ENCODE results near the gene MEX3B. TPM values are rescaled to one million over a fixed set of nuclear protein-coding genes. Genes with fewer than 3 reads are reported as not detected.

The MEX3B gene
- total RNA-seq, 1 experiment from 2014 or later: 0.37 TPM

DNA sequence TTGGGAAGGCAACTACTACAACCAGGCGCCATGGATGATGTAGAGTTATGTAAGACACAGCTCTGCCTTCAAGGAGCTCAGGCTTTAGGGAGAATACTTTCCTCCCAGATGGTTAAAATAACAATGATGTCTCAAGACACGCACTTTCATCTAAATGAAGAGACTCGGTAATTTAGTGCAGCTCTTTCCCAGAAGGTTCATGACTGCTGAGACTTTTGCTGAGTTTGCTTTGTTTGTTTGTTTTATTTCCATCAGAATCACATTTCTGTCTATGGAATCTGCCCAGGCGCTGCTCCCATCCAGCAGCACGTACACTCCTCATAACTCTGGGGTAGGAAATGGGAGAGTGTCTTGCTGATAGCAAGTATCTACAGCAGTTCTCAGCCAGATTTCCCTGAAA is 33.9 kb upstream of the MEX3B start:
- Histone ChIP-seq H2AFZ (ENCODE audit: low read length) (no peak overlapping the region), H3K4me1 (ENCODE audit: low read length) (no peaks in the 10 kb centered on the region), H3K27ac (ENCODE audit: low read length) (no peak overlapping the region), H3K27me3 (ENCODE audit: low read length) (no peaks in the 10 kb centered on the region), H3K36me3 (ENCODE audit: insufficient read depth, low read length) (no peaks in the 10 kb centered on the region), H4K20me1 (ENCODE audit: insufficient read depth, low read depth, low read length) (no peaks in the 10 kb centered on the region), H3K9me3 (ENCODE audit: low read length) (no peaks in the 10 kb centered on the region), H3K4me2 (ENCODE audit: low read depth, low read length, poor library complexity, severe bottlenecking) (no peak overlapping the region), H3K79me2 (ENCODE audit: low read length) (no peaks in the 10 kb centered on the region), H3K4me3 (ENCODE audit: low read length) (no peak overlapping the region), H3K9ac (ENCODE audit: low read length) (no peak overlapping the region), H3K9me2 (replicated peaks; ENCODE audit: insufficient read depth, low read length) (no peaks in the 10 kb centered on the region)
- DNase-seq: no peak

DNA sequence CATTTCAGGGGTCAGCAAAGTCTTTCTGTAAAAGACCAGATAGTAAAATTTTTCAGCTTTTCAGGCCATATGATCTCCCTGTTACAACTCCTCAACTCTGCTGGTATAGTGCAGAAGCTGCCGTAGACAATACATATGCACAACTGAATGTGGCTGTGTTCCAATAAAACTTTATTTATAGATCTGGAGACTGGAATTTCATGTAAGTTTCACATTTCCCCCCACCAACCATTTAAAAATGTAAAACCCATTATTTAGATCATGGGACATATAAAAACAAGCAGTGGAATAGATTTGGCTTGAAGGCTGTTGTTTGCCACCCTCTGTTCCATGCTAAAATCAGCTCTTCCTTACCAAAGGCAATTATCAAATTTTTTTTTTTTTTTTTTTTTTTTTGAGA is 28.8 kb upstream of the MEX3B start:
- Histone ChIP-seq H3K9me2 (replicated peaks; ENCODE audit: insufficient read depth, low read length) (no peaks in the 10 kb centered on the region), H3K27ac (ENCODE audit: low read length) (no peak overlapping the region), H3K79me2 (ENCODE audit: low read length) (no peaks in the 10 kb centered on the region)

DNA sequence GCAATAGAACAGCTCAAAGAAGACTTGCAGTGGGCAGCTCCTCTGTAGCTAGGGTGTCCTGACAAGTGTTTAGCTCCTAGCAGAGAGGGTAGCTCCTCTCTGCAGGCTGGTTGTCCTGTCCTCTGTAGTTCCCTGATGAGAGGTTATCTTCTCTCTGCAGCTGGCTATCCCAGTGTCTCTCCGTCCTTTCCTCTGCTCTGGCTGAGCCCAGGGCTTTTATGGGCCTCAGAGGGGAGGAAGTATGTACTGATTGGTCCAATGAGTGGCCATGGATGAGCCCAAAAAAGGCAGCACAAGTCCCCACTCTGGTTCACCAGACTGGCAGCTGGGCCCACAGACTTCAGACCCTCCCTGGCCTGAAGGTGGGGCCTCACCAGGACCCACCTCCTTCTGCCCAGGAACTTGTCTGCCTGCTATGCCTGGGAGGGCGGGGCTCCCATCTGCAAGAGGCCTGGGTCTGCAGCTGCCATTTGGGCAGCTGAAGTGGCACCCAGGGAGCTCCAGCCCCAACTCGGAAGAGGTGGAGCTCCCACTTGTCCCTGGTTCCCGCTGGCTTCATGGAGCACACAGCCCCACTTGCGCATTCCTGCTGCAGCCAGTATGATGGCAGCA is 27.2 kb upstream of the MEX3B start:
- Histone ChIP-seq H3K4me1 (ENCODE audit: low read length) (no peaks in the 10 kb centered on the region), H4K20me1 (ENCODE audit: insufficient read depth, low read depth, low read length) (no peaks in the 10 kb centered on the region), H3K4me3 (ENCODE audit: low read length) (no peak overlapping the region), H3K27ac (ENCODE audit: low read length) (no peak overlapping the region), H3K9ac (ENCODE audit: low read length) (no peak overlapping the region), H2AFZ (ENCODE audit: low read length) (no peak overlapping the region), H3K9me2 (replicated peaks; ENCODE audit: insufficient read depth, low read length) (no peaks in the 10 kb centered on the region), H3K36me3 (ENCODE audit: insufficient read depth, low read length) (no peaks in the 10 kb centered on the region), H3K9me3 (ENCODE audit: low read length) (no peaks in the 10 kb centered on the region), H3K4me2 (ENCODE audit: low read depth, low read length, poor library complexity, severe bottlenecking) (no peak overlapping the region), H3K27me3 (ENCODE audit: low read length) (no peaks in the 10 kb centered on the region), H3K79me2 (ENCODE audit: low read length) (no peaks in the 10 kb centered on the region)
- DNase-seq: no peak

More for the DNA sequence above, 28.8 kb upstream of the MEX3B start:
- H3K9ac ChIP-seq (ENCODE audit: low read length): no peak overlapping the region
- H3K27me3 ChIP-seq (ENCODE audit: low read length): no peaks in the 10 kb centered on the region
- H3K4me1 ChIP-seq (ENCODE audit: low read length): no peaks in the 10 kb centered on the region
- DNase-seq: no peak
- H3K4me3 ChIP-seq (ENCODE audit: low read length): no peak overlapping the region
- H3K36me3 ChIP-seq (ENCODE audit: insufficient read depth, low read length): no peaks in the 10 kb centered on the region
- H3K9me3 ChIP-seq (ENCODE audit: low read length): no peaks in the 10 kb centered on the region
- no peak overlapping the region for H3K4me2 ChIP-seq (ENCODE audit: low read depth, low read length, poor library complexity, severe bottlenecking)
- no peak overlapping the region for H2AFZ ChIP-seq (ENCODE audit: low read length)
- H4K20me1 ChIP-seq (ENCODE audit: insufficient read depth, low read depth, low read length): no peaks in the 10 kb centered on the region

DNA sequence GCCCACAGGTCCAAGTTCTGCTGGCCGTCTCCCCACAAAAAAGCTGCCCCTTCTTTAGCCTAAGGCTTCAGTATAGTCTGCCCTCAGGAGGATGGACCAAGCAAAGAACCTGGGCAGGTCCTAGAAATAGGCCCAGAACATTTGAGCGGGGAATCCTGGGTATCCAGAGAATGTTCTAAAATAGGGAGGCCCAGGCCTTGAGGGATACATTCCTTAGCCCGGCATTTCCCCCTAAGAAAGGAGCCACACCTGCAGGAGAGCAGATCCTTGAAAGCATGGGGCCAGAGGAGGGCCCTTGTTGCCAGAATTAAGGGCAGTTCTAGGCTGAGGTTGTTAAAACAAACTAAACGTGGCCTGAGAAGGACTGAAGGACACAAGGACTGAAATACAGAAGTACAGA is 20.6 kb upstream of the MEX3B start:
- Histone ChIP-seq H3K27ac (ENCODE audit: low read length) (no peak overlapping the region), H3K27me3 (ENCODE audit: low read length) (no peaks in the 10 kb centered on the region), H3K4me3 (ENCODE audit: low read length) (no peak overlapping the region), H3K9ac (ENCODE audit: low read length) (no peak overlapping the region), H3K79me2 (ENCODE audit: low read length) (no peaks in the 10 kb centered on the region), H3K4me2 (ENCODE audit: low read depth, low read length, poor library complexity, severe bottlenecking) (no peak overlapping the region), H3K9me2 (replicated peaks; ENCODE audit: insufficient read depth, low read length) (no peaks in the 10 kb centered on the region), H3K9me3 (ENCODE audit: low read length) (no peaks in the 10 kb centered on the region), H2AFZ (ENCODE audit: low read length) (no peak overlapping the region), H3K36me3 (ENCODE audit: insufficient read depth, low read length) (no peaks in the 10 kb centered on the region), H4K20me1 (ENCODE audit: insufficient read depth, low read depth, low read length) (no peaks in the 10 kb centered on the region), H3K4me1 (ENCODE audit: low read length) (no peaks in the 10 kb centered on the region; the same call in 1 of the 2 replicates)
- DNase-seq: no peak

DNA sequence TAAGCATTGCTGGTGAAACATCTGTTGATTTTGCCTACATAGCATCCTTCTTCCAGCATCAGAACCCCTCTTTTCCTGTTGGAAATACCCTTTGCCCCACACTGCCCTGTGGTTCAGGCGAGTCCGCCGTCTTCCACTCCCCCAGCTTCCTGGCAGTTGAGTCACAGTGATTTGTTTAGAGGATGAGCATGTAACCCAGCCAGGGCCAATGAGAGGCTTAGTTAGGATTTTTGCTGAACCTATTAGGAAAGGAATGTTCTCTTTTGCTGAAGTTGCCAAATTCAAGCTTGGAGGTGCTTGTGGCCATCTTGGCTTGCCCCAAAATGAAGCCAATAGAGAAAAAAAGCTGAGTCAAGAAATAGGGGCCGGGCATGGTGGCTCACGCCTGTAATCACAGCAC is 19.0 kb upstream of the MEX3B start:
- no peak overlapping the region for H3K4me2 ChIP-seq (ENCODE audit: low read depth, low read length, poor library complexity, severe bottlenecking)
- H3K27ac ChIP-seq (ENCODE audit: low read length): no peak overlapping the region
- H3K4me3 ChIP-seq (ENCODE audit: low read length): no peak overlapping the region
- no peaks in the 10 kb centered on the region for H3K9me2 ChIP-seq (replicated peaks; ENCODE audit: insufficient read depth, low read length)
- no peaks in the 10 kb centered on the region for H3K27me3 ChIP-seq (ENCODE audit: low read length)
- DNase-seq: no peak
- no peak overlapping the region for H2AFZ ChIP-seq (ENCODE audit: low read length)
- no peaks in the 10 kb centered on the region for H3K36me3 ChIP-seq (ENCODE audit: insufficient read depth, low read length)
- H3K9me3 ChIP-seq (ENCODE audit: low read length): no peaks in the 10 kb centered on the region
- H3K4me1 ChIP-seq (ENCODE audit: low read length): no peaks in the 10 kb centered on the region; the same call in 1 of the 2 replicates
- H3K9ac ChIP-seq (ENCODE audit: low read length): no peak overlapping the region
- H4K20me1 ChIP-seq (ENCODE audit: insufficient read depth, low read depth, low read length): no peaks in the 10 kb centered on the region
- H3K79me2 ChIP-seq (ENCODE audit: low read length): no peaks in the 10 kb centered on the region

DNA sequence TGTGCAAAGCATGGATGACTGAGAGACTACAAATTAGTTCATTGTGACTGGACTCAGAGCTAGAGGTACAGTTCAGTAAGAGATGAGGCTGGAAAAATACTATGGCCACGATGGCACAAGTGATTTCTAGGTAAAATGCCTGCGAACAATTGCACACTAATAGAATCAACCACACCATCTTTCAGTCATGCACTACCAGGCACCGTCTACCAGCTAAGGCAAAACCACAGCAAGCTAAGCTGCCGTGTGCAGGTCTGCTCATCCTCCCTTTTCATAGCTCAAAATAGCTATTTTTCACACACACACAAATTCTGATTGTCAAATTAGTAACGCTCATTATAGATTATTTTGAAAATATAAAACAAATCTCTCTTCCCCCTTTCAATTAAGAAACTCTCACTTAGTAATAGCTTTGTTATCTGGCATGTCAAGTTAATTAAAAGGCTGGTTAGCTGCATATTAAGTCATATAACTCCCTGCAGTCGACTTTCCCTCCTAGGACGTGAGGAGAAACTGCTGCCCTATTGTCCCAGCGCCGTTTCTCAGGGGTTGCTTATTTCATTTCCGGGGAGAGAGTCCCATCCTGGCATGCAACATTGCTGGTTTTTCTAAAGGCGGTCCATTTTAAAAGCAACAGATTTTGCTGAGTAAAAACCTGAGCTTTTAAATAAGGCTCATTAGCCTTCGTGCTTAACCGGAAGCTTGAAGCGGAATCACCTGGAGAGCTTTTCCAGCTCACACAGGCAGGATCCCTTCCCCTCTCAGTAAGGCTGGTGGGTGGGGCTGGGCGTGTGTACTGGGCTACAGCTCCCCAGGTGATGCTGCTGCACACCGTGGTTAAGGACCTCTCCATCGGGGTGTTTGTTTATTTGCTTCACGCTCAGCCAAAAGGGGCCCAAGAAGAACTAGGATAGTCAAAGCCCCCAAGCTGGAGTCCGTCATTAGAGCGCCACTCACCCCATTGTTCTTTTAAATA is 16.9 kb upstream of the MEX3B start:
- no peak overlapping the region for H3K4me2 ChIP-seq (ENCODE audit: low read depth, low read length, poor library complexity, severe bottlenecking)
- no peak overlapping the region for H2AFZ ChIP-seq (ENCODE audit: low read length)
- H3K4me1 ChIP-seq (ENCODE audit: low read length): no peaks in the 10 kb centered on the region; the same call in 1 of the 2 replicates
- H3K27ac ChIP-seq (ENCODE audit: low read length): no peak overlapping the region
- no peaks in the 10 kb centered on the region for H3K36me3 ChIP-seq (ENCODE audit: insufficient read depth, low read length)
- H4K20me1 ChIP-seq (ENCODE audit: insufficient read depth, low read depth, low read length): no peaks in the 10 kb centered on the region
- no peaks in the 10 kb centered on the region for H3K9me2 ChIP-seq (replicated peaks; ENCODE audit: insufficient read depth, low read length)
- no peak overlapping the region for H3K4me3 ChIP-seq (ENCODE audit: low read length)
- no peaks in the 10 kb centered on the region for H3K79me2 ChIP-seq (ENCODE audit: low read length)
- H3K27me3 ChIP-seq (ENCODE audit: low read length): no peaks in the 10 kb centered on the region
- no peak for DNase-seq
- H3K9ac ChIP-seq (ENCODE audit: low read length): no peak overlapping the region
- no peaks in the 10 kb centered on the region for H3K9me3 ChIP-seq (ENCODE audit: low read length)

DNA sequence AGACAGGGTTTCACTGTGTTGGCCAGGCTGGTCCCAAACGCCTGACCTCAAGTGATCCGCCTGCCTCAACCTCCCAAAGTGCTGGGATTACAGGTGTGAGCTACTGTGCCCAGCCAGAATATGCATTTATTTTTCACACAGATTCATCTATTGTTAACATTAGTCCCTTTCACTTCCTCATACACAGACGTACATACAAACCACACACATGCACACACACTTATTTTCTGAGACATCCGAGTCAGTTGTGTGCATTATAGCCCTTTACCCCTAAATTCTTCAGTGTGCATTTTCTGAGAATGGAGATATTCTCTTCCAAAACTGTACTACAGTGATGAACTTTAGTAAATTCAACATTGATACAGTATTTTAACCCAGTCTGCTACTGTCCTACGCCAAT is 15.0 kb upstream of the MEX3B start:
- Histone ChIP-seq H3K27ac (ENCODE audit: low read length) (no peak overlapping the region), H3K27me3 (ENCODE audit: low read length) (no peaks in the 10 kb centered on the region), H3K9me2 (replicated peaks; ENCODE audit: insufficient read depth, low read length) (no peaks in the 10 kb centered on the region), H3K9me3 (ENCODE audit: low read length) (no peaks in the 10 kb centered on the region), H2AFZ (ENCODE audit: low read length) (no peak overlapping the region), H3K79me2 (ENCODE audit: low read length) (no peaks in the 10 kb centered on the region), H3K4me3 (ENCODE audit: low read length) (no peak overlapping the region), H3K9ac (ENCODE audit: low read length) (no peak overlapping the region), H3K4me1 (ENCODE audit: low read length) (no peaks in the 10 kb centered on the region; the same call in 1 of the 2 replicates), H3K4me2 (ENCODE audit: low read depth, low read length, poor library complexity, severe bottlenecking) (no peak overlapping the region), H3K36me3 (ENCODE audit: insufficient read depth, low read length) (no peaks in the 10 kb centered on the region), H4K20me1 (ENCODE audit: insufficient read depth, low read depth, low read length) (no peaks in the 10 kb centered on the region)
- no peak for DNase-seq

DNA sequence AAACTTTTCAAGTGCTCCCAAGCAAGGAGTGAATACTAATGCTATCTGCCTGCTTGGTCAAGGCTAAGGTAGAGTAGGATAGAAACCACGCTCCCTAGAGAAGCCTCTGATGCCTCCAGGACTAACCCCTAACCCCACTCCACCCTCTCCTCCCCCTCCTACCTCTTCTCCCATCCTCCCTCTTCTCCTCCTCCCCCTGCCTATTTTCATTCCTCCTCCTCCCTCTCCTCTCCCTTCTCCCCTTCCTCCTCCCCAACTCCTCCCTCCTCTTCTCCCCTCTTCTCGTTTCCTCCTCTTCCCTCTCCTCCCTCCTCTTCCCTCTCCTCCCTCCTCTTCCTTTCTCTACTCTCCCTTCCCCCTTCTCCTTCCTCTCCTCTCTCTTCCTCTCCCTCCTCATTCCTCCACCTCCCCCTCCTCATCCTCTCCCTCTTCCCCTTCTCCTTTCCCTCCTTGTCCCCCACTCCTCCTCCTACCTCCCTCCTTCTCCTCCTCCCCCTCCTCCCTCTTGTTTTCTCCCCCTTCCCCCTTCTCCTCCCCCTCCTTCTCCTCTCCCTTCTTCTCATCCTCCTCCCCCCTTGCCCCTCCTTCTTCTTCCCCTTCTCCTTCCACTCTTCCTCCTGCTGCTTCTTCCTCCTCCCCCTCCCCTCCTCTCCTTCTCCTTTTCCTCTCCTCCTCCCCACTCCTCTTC is 12.8 kb upstream of the MEX3B start:
- DNase-seq: no peak
- Histone ChIP-seq H4K20me1 (ENCODE audit: insufficient read depth, low read depth, low read length) (no peaks in the 10 kb centered on the region), H3K36me3 (ENCODE audit: insufficient read depth, low read length) (no peaks in the 10 kb centered on the region), H3K27ac (ENCODE audit: low read length) (no peak overlapping the region), H3K4me2 (ENCODE audit: low read depth, low read length, poor library complexity, severe bottlenecking) (no peak overlapping the region), H3K27me3 (ENCODE audit: low read length) (no peaks in the 10 kb centered on the region), H3K4me3 (ENCODE audit: low read length) (no peak overlapping the region), H3K79me2 (ENCODE audit: low read length) (no peaks in the 10 kb centered on the region), H2AFZ (ENCODE audit: low read length) (no peak overlapping the region), H3K4me1 (ENCODE audit: low read length) (no peaks in the 10 kb centered on the region; the same call in 1 of the 2 replicates), H3K9me2 (replicated peaks; ENCODE audit: insufficient read depth, low read length) (no peaks in the 10 kb centered on the region), H3K9ac (ENCODE audit: low read length) (no peak overlapping the region), H3K9me3 (ENCODE audit: low read length) (no peaks in the 10 kb centered on the region)

Data from Karpas-422 (cell line).